ENCODE results near the gene VSTM2B. TPM values are rescaled to one million over a fixed set of nuclear protein-coding genes. Genes with fewer than 3 reads are reported as not detected.

Gene VSTM2B
- total RNA-seq, 1 experiment from 2014 or later = not detected

GRCh38 chr19:29510701-29511265 is 15.0 kb upstream of the VSTM2B start:
- H3K9me3 ChIP-seq (ENCODE audit: control insufficient read depth, insufficient read depth, low read depth, low read length) = no peaks in the 10 kb centered on the region
- no TSS peak for BruUV-seq (replicated peaks)
- ChIA-PET POLR2A (no interaction called here), CTCF (no interaction called here)
- no peaks in the 10 kb centered on the region for H3K36me3 ChIP-seq (ENCODE audit: control insufficient read depth, insufficient read depth, low read length)
- ATAC-seq (no peak), DNase-seq (ENCODE audit: low read depth, low spot score) (no peak)
- H3K27ac ChIP-seq (ENCODE audit: low read length) = no peak overlapping the region
- peaks cover 5% of the 10 kb centered on the region; the same call in 1 of the 2 replicates for H3K27me3 ChIP-seq (ENCODE audit: control insufficient read depth, insufficient read depth, low read length)
- intact Hi-C loops (cut with micrococcal nuclease; ENCODE audit: unreplicated experiment) (no loop called here), in situ Hi-C loops (cut with HindIII; ENCODE audit: low pct_unique_long_range_greater_than_20kb, low sequenced_read_pairs) (no loop called here)
- no peaks in the 10 kb centered on the region for H3K4me1 ChIP-seq (ENCODE audit: control insufficient read depth, insufficient read depth, low read length)
- no peak overlapping the region for H3K4me3 ChIP-seq (ENCODE audit: low read depth in 2 of 2, low read length in 2 of 2)
- TF ChIP-seq TCF7L2 (IDR thresholded peaks at IDR 0.05; ENCODE audit: low read depth, low read length) = no peak
- TF ChIP-seq SIN3A (IDR thresholded peaks at IDR 0.05; ENCODE audit: borderline replicate concordance, insufficient read depth, low read depth, low read length) = no peak
- TF ChIP-seq CTCF (IDR thresholded peaks at IDR 0.05) = no peak
- TF ChIP-seq, protein P1, sequence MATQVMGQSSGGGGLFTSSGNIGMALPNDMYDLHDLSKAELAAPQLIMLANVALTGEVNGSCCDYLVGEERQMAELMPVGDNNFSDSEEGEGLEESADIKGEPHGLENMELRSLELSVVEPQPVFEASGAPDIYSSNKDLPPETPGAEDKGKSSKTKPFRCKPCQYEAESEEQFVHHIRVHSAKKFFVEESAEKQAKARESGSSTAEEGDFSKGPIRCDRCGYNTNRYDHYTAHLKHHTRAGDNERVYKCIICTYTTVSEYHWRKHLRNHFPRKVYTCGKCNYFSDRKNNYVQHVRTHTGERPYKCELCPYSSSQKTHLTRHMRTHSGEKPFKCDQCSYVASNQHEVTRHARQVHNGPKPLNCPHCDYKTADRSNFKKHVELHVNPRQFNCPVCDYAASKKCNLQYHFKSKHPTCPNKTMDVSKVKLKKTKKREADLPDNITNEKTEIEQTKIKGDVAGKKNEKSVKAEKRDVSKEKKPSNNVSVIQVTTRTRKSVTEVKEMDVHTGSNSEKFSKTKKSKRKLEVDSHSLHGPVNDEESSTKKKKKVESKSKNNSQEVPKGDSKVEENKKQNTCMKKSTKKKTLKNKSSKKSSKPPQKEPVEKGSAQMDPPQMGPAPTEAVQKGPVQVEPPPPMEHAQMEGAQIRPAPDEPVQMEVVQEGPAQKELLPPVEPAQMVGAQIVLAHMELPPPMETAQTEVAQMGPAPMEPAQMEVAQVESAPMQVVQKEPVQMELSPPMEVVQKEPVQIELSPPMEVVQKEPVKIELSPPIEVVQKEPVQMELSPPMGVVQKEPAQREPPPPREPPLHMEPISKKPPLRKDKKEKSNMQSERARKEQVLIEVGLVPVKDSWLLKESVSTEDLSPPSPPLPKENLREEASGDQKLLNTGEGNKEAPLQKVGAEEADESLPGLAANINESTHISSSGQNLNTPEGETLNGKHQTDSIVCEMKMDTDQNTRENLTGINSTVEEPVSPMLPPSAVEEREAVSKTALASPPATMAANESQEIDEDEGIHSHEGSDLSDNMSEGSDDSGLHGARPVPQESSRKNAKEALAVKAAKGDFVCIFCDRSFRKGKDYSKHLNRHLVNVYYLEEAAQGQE (IDR thresholded peaks at IDR 0.05; ENCODE audit: insufficient read depth in 1 of 2, low read depth in 2 of 2, low read length in 1 of 2) = no peak
- TF ChIP-seq POLR2AphosphoS5 (IDR thresholded peaks at IDR 0.05; ENCODE audit: low read depth, low read length) = no peak

- intact Hi-C loops (cut with micrococcal nuclease; ENCODE audit: unreplicated experiment) (no loop called here), in situ Hi-C loops (cut with HindIII; ENCODE audit: low pct_unique_long_range_greater_than_20kb, low sequenced_read_pairs) (no loop called here)
- CTCF ChIA-PET = no interaction called here
- H3K4me1 ChIP-seq (ENCODE audit: control insufficient read depth, insufficient read depth, low read length) = no peaks in the 10 kb centered on the region
- no peaks in the 10 kb centered on the region for H3K36me3 ChIP-seq (ENCODE audit: control insufficient read depth, insufficient read depth, low read length)
- POLR2A ChIA-PET = no interaction called here
- TF ChIP-seq SIN3A (IDR thresholded peaks at IDR 0.05; ENCODE audit: borderline replicate concordance, insufficient read depth, low read depth, low read length) = no peak
- TF ChIP-seq, protein P1 (IDR thresholded peaks at IDR 0.05; ENCODE audit: insufficient read depth in 1 of 2, low read depth in 2 of 2, low read length in 1 of 2) = no peak
- TF ChIP-seq TCF7L2 (IDR thresholded peaks at IDR 0.05; ENCODE audit: low read depth, low read length) = no peak
- no peak for TF ChIP-seq POLR2AphosphoS5 (IDR thresholded peaks at IDR 0.05; ENCODE audit: low read depth, low read length)
- H3K9me3 ChIP-seq (ENCODE audit: control insufficient read depth, insufficient read depth, low read depth, low read length) = no peaks in the 10 kb centered on the region
- H3K27me3 ChIP-seq (ENCODE audit: control insufficient read depth, insufficient read depth, low read length) = peaks cover 5% of the 10 kb centered on the region; the same call in 1 of the 2 replicates
- DNase-seq (ENCODE audit: low read depth, low spot score) = no peak
- H3K4me3 ChIP-seq (ENCODE audit: low read depth in 2 of 2, low read length in 2 of 2) = no peak overlapping the region
- no peak overlapping the region for H3K27ac ChIP-seq (ENCODE audit: low read length)
- no peak for ATAC-seq
- BruUV-seq (replicated peaks) = no TSS peak
Measured at GRCh38 chr19:29511768-29512167, 14.0 kb upstream of the VSTM2B start.
